Astrocyte of the hippocampus (primary cell): ENCODE measurements around the gene PTPRU.

Experiments
- DNase-seq: peaks from one replicate; pipeline ENCODE4 v3.0.0; 2011; ENCODE audit warnings: low read depth, low spot score

PTPRU gene

DNA sequence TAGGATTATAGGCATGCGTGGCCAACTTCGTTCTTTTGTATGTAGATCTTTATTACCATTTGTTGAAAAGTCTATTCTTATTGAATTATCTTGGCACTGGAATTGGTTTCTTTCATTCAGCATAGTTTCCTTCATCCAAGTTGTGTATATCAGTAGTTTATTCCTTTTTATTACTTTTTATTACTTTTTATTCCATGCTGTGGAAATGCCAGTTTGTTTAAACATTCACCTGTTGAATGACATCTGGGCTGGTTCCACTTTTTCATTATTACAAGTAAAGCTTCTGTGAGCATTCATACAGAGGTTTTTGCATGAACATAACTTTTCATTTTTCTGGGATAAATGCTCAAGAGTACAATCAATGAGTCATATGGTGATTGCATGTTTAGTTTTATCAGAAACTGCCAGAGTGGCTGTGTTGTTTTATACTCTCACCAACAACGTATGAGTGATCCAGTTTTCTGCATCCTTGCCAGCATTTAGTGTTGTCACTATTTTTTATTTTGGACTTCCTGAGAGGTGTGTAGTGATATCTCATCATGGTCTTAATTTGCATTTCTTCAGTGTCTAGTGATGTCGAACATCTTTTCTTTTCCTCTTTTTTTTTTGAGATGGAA, 28.6 kb downstream of the PTPRU start:
- no peak for DNase-seq

GRCh38 chr1:29266912-29267311, 30.6 kb downstream of the PTPRU start:
- no peak for DNase-seq

GRCh38 chr1:29267321-29268070, 31.2 kb downstream of the PTPRU start:
- DNase-seq: no peak

DNA sequence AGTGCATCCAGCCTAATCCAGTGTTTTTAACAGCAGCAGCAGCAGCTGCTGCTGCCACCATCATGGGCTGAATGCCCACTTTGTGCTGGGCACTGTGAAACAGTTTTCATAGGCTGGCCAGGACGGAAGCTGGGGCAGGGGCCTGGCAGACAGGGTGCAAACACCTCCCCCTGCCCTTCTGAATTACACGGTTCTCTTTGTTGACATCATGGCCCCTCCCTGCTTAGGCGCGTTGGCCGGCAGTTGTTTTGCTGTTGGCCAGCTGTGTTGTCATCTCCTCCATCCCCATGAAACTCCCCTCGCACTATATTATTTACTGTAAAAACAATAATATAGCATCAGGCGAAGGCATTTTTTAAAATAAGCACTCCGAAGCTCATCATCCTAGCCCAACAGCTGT, 33.1 kb downstream of the PTPRU start:
- DNase-seq: no peak

DNA sequence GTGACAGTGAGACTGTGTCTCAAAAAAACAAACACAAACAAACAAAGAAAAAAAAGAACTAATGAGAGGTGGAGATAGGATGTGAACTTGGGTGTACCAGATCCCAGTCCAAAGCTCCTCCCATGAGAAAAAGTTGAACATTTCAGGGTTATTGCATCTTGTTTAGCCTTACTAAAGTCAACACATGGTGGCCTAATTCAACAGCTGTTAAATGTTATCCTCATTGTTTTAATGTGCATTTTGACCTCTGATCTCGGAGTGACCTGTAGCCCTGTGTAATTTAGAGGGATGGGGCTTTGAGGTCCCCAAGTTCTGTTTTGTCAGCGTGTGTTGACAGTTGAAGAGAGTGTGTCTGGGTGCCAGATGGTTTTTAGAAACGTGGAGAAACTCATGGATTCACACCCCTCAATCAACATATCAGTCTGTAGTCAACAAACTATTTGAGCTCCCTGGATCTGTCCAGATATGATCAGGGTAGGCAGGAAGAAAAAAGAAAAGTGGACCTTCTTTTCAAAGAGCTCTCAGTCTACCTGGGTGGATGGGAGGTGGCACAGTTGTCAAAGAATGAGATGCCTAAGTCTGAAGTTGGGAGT, 34.7 kb downstream of the PTPRU start:
- no peak for DNase-seq

DNA sequence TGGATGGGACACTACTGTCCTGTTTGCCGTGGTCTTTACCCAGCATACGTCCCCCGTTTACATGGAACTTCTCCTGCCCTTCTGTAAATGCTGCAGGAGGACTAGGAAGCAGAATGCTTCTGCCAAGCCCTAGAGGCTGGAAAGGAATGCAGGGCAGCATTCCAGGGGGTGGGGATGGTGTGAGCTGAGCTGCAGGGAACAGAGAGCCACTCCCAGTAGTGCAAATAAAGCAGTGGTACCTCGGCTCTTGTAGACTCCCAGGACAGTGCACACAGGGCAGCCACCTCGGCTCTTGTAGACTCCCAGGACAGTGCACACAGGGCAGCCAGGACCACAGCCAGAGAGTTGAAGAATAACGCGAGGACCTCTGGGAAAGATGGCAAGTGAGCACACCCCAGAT, 35.4 kb downstream of the PTPRU start:
- peak; percentile 95 for DNase-seq

DNA sequence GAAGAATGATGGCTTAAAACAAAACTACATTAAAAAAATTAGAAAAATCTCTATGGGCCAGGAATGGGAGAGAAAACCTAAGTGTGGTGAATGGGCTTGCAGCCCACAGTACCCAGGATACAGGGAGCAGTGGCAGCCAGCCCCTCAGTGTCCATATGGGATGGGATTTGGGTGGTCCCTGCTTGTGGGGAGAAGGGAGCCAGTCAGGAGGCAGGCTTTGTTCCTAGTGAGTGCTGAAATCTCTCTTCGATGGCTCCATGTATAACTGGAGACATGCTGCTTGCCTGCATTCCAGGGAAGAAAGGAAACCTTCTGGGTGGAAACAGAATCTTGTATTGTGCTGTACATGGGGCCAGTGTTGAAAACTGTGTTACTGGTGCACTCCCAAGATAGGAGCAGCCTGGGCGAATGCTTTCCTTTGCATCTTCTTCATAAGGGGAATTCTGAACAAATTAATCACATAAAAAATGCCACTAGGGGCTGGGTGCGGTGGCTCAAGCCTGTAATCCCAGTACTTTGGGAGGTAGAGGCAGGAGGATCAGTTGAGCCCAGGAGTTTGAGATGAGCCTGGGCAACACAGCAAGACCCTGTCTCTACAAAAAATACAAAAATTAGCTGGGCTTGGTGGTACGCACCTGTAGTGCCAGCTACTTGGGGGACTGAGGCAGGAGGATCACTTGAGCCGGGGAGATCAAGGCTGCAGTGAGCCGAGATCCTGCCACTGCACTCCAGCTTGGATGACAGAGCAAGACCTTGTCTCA, 36.0 kb downstream of the PTPRU start:
- peak; percentile 25 for DNase-seq

GRCh38 chr1:29275435-29275834, 39.1 kb downstream of the PTPRU start:
- DNase-seq: no peak

GRCh38 chr1:29278124-29278523, 41.8 kb downstream of the PTPRU start:
- no peak for DNase-seq

- DNase-seq: no peak
These were observed 43.1 kb downstream of the PTPRU start for GRCh38 chr1:29279406-29279805.

DNA sequence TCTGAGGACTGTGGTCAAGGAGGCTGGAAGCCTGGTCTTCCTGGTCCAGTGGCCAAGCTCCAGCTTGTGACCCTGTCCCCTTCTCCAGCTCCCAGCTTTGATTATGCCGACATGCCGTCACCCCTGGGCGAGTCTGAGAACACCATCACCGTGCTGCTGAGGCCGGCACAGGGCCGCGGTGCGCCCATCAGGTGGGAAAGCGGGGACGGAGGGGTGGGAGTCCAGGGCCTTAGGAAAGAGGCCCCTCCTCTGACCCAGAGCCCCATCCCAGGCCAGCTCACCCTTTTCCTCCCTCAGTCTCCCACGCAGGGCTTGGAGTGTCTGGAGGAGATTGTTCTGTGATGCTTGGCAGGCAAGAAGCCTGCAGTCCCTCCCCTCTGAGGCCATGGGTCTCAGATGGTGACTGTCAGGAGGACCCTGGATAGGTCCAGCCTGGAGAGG, 43.6 kb downstream of the PTPRU start:
- DNase-seq: no peak

- DNase-seq: peak; percentile 10
These were observed 44.2 kb downstream of the PTPRU start for GRCh38 chr1:29280409-29281131.

DNA sequence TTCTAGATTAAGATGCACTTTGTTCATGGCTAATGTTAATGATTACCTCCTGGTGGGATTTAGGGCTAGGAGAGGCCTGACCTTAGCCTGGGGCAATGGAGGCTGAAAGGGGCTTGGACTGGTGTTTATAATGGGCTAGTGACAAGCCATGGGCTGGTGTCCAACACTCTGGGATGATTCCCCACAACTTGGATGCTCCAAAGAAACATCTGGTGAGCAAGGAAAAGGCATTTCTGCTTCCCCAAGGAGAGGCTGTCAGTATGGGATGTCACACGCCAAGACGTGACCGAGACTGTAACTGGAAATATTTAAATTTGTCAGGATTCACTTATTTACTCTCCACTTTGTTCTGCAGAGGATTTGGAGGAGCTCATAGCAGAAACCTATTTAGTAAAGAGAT, 45.2 kb downstream of the PTPRU start:
- DNase-seq: no peak

DNA sequence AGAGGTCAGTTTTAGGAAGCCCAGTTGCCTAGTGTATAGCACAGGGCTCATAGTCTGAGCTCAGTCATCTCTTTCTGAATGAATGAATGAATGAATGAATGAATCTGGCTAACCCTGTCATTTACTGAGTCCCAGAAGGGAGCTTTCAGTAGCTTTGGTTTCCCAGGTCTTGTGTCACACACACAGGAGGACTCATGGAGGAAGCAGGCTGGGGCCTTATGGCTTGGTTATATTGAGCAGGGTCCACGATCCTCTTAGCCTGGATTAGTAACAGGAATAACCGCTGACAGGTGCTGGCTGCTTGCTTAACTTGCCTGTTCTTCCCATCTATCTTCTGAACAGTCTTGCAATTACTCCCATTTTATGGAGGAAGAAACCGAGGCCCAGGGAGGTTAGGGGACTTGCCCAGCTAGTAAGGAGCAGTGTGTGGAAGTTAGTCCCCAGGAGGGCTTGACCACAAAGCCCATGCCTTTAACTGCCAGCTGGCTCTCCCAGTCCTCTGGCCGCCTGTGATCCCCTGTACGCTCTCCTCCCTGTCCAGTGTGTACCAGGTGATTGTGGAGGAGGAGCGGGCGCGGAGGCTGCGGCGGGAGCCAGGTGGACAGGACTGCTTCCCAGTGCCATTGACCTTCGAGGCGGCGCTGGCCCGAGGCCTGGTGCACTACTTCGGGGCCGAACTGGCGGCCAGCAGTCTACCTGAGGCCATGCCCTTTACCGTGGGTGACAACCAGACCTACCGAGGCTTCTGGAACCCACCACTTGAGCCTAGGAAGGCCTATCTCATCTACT, 46.0 kb downstream of the PTPRU start:
- DNase-seq: no peak

DNA sequence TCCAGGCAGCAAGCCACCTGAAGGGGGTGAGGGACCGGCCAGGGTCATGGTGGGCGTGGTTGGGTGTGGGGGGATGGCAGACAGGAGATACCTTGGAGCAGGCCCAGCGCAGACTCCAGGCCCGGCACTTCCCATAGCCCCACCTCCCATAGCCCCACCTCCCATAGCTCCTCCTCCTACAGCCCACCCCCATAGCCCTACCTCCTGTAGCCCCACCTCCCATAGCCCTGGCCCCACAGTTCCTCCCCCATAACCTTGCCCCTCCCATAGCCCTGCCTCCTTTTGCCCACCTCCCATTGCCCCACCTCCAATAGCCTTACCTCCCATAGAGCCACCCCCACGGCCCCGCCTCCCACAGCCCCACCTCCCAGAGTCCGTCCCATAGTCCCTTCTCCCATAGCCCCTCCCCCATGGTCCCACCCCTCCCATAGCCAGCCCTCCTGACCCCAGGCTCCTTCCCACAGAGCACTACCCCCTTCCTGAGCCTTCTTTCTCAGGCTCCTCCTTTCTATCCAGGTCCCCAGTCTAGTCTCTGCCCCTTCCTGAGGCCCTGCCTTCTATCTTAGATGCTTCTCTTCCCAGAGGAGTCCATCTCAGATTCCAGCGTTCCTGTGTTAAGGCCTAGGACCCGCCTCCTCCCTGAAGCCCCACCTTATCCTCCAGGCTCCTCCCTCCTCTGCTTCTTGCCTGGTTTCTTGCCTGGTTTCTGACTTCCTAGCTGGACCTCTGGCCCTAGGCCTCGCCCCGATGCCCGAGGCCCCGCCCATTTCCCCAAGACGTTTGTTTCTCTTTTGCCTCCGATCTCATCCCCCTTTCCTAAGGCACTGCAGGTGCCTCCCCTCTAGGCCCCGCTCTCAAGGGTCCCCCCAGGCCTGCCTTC, 46.8 kb downstream of the PTPRU start:
- DNase-seq: peak; percentile 59

DNA sequence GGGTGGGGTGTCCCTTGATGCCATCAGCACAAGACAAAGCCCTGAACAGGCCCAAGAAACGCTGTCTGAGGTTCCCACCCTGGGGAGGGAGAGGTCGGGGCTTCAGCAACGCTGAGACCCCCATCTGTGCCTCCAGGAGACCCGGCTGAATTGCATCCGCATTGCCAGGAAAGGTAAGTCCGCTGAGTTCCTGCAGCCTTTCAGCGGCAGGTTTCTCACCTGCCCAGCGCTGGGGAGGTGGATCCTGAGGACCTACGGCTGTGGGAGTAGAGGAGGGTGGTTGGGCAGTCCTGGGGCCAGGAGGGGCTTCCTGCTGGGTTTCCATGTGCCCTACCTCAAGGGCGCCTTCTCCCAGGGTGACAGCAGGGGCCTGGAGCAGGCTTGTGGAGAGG, 47.5 kb downstream of the PTPRU start:
- DNase-seq: no peak

GRCh38 chr1:29284286-29284960, 48.1 kb downstream of the PTPRU start:
- no peak for DNase-seq

DNA sequence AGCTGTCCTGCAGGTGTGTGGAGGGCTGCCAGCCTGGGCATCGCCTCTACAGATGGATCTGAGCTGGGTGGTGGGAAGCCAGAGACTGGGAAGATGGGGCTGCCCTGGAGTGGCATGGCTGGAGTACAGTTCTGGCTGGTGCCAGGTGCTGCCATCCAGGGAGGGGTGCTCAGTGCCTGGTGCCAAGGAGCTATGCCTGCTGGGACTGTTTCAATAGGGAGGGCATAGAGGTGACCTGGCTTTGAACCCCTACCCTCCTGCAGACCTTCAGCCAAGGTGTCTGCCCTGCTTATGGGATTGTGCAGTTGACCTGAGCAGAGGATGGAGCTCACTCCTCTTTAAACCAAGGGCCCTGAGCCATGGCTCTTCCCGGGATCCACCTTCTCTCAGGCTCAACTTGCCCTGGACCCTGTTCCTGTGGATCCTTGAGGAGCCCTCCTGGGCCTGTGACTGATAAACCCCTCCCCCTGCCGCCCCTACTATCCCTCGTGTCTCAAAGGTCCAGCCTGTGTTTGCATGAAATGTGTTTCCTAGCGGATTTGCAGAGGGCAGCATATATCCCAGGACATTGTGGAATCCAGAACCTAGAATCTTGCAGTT, 48.7 kb downstream of the PTPRU start:
- no peak for DNase-seq

DNA sequence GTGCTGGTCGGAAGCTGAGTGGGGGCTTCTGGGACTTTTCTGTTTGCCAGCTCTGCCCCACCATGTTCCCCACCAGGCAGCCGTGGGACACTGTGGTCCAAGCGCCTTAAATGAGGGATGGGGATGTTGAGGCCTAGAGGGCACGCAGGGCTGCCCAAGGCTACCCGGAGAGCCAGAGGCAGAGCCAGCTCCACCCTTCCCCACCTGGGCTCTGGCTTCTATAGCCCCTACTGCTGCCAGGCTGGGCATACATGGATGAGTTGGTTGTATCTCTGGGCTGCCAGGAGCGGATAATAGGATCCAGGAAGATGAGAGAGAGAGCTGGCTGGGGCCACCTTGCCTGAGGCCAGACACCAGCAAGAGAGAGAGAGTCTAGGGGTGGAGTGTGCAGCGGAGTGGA, 49.4 kb downstream of the PTPRU start:
- no peak for DNase-seq
